GM19463 (cell line): Measurements from ENCODE around the gene CPLX3.

Experiments
- ATAC-seq: cut with Tn5 transposase; IDR thresholded peaks from one replicate; pipeline ENCODE4 v1.9.1; 2021; ENCODE audit warnings: mild to moderate bottlenecking, moderate library complexity; ENCODE audit not compliant: unreplicated experiment

Gene CPLX3

GRCh38 chr15:74788042-74788682, 38.3 kb upstream of the CPLX3 start:
- ATAC-seq: no peak

GRCh38 chr15:74788683-74789151, 37.7 kb upstream of the CPLX3 start:
- ATAC-seq: peak; percentile 28

GRCh38 chr15:74789171-74789631, 37.2 kb upstream of the CPLX3 start:
- no peak for ATAC-seq

- no peak for ATAC-seq
Measured at GRCh38 chr15:74789741-74790079, 36.7 kb upstream of the CPLX3 start.

GRCh38 chr15:74790080-74790916, 36.1 kb upstream of the CPLX3 start:
- ATAC-seq: no peak

GRCh38 chr15:74791007-74791406, 35.4 kb upstream of the CPLX3 start:
- no peak for ATAC-seq

- ATAC-seq: no peak
Measured at GRCh38 chr15:74791667-74792066, 34.8 kb upstream of the CPLX3 start.

GRCh38 chr15:74792227-74793016, 34.0 kb upstream of the CPLX3 start:
- ATAC-seq: no peak

- no peak for ATAC-seq
Measured at GRCh38 chr15:74793135-74794028, 33.0 kb upstream of the CPLX3 start.

GRCh38 chr15:74794248-74794969, 32.0 kb upstream of the CPLX3 start:
- ATAC-seq: no peak

- ATAC-seq: no peak
Measured at GRCh38 chr15:74794970-74795349, 31.5 kb upstream of the CPLX3 start.

GRCh38 chr15:74795966-74796625, 30.3 kb upstream of the CPLX3 start:
- ATAC-seq: no peak

- ATAC-seq: no peak
Measured at GRCh38 chr15:74798388-74799254, 27.8 kb upstream of the CPLX3 start.

- ATAC-seq: no peak
Measured at GRCh38 chr15:74799255-74799855, 27.1 kb upstream of the CPLX3 start.

GRCh38 chr15:74799856-74800558, 26.4 kb upstream of the CPLX3 start:
- ATAC-seq: peak; percentile 80

GRCh38 chr15:74800559-74801094, 25.8 kb upstream of the CPLX3 start:
- ATAC-seq: no peak
